Activated CD8-positive, alpha-beta memory T cell treated with anti-CD3 and anti-CD28 coated beads for 1 hour (primary cell): ENCODE measurements around the gene DUSP11.
"Not testable (repeated sequence)": the region's sequence is repeated elsewhere in the genome, so short reads cannot be mapped to it uniquely, and the experiment has no call there.

Experiments used
- DNase-seq, 2 donors: peaks; one replicate each; pipeline ENCODE4 v3.0.0-alpha.2; 2020; ENCODE audit warnings: low read depth in 1 of 2; ENCODE audit errors: extremely low read depth in 1 of 2

Gene DUSP11

DNA sequence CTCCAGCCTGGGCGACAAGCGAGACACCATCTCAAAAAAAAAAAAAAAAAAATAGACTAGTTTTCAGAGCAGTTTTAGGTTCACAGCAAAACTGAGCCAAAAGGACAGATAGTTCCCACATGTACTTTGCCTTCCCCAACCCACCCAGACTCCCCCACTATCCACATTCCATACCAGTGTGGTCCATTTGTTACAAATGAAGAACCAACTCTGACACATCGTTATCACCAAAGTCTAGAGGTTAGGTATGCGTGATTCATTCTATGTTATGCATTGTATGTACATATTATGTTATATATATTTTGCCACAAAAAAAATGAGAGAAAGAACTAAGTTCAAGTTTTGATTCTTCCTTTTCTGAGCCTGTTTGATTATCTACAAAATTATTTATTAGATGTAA lies 3.5 kb downstream of the DUSP11 start:
- no peak for DNase-seq

DNA sequence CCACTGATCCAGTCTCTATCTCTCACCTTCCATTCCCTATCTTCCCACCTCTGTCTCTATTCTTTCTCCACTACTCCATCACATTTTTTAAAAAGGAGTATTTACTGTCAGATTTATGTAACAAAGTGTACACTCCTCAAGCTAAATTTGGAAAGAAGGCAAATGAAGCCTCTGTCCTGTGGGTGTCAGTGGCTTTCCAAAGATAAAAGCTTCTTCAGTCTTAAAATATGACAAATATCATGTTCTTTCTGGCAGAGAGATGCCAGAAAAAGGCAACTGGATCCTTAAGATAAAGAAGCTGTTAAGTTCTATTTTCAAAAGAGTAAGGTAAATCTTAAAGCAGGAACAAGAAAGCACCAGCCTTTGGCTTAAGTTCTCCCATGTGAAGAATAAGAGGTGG lies 7.1 kb downstream of the DUSP11 start:
- no peak for DNase-seq

DNA sequence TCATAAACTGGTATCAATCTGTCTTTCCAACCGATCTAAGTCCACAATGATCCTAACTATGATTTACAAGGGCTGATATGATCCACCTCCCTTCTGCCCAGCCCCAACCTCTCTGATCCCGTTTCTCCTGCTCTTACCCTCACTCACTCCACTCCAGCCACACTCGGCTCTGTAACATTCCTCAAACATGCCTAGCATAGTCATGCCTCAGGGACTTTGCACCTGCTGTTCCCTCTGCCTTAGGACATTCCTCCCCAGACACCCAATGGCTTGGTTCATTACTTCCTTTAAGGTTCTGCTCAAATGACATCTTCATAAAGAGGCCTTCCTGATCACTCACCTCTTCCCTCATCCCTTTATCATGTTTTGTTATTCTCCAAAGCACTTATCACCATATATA lies 9.2 kb downstream of the DUSP11 start:
- DNase-seq, result no peak

DNA sequence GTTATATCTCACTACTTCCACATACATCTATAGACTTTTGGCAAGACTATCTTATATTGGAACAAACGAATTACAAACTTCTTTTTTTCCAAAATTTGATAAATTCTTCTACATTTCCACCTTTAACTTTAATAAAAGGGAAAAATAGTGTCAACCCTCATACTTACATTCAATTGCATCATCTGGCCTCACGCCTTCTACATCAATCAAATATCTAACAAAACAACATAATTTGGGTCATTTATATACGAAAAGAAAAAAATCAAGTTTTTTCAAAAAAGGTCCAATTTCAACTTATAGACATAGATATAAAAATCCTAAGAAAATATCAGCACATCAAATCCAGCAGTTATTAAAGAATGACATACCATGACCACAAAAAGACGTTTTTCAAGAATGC lies 12.9 kb downstream of the DUSP11 start:
- DNase-seq, result no peak

DNA sequence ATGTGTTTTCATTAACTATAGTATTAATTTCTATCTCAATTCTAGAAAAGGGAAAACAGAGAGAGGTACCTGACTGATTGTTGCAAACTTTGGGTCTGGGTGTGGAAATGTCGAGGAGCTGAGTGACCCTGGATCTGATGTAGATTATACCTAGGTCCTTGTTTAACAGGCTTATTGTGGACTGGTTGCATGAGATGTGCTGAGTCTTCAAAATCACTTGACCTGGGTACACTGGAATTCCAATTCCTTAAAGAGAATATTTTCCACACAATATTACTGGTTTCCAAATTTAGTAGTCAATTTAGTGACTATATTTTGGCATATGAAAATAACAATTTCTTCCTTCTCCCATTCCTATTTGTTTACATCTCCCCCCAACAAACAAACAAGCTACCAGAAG lies 13.6 kb downstream of the DUSP11 start:
- DNase-seq, result no peak

DNA sequence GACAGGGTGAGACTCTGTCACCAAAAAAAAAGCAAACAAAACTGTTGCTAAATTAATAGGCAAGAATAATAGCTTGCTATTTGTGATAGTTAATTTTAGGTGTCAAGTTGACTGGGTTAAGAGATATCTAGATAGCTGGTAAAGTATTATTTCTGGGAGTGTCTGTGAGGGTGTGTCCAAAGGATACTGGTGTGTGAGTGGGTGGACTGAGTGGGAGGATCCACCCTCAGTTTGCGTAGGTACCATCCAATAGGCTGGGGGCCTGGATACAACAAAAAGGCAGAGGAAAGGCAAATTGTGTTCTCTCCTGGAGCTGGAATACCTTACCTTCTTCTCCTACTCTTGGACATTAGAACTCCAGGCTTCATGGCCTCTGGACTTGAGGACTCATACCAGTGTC lies 15.0 kb downstream of the DUSP11 start:
- no peak for DNase-seq

DNA sequence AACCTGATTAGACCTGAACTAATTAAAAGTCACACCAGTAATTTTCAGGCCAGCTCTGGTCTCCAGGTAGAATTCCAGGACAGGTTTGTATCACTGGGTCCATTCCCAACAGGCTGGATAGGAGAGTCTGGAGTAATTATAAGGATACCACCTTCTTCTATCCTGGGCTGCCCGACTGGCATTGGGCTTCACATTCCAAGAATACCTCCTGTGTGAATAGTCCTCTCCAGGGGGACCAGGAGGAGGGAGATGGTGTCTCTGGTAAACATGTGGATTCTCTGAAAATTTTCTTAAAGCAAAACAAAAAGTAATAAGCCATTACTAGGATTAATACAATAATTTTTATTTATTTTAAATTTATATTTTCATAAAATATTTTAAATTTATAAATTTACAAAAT lies 17.3 kb downstream of the DUSP11 start:
- no peak for DNase-seq

DNA sequence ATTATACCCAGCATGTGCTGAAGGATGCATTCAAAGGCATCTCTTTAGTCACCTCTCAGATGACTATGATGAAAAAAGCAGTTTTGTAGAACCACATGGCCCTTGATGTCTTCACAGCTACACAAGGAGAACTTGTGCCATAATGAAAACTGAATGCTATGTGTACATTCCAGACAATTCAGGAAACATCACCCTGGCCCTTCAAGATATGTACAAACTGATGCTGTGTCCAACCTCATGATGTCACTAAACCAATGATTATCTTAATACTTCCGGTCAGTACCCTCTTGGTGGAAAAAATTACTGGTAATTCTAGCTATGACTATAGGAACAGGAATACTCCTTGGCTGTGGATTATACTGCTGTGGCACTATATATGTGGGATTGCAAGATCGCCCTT lies 20.0 kb downstream of the DUSP11 start:
- no peak for DNase-seq

DNA sequence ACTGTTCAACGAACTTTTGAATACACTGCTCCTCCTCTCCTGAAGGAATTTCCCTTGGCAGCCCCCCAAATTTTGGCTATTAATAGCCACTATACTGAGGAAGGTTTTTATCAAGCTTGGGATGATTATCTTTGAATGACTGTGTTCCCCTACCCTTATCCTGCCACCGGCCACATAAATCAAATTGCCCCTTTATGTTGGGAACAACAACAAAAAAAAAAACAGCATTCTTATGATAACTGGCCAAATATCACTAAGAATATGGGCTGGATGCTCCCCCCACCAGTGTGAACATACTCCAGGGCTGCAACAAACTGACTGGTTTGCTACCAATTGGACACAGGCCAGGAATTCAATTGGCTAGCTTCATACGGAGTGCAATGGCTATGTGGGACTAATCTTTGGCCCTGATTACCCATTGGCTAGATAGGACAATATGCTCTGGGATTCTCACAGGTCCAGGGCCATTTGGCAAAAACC lies 20.6 kb downstream of the DUSP11 start:
- DNase-seq, result no peak

DNA sequence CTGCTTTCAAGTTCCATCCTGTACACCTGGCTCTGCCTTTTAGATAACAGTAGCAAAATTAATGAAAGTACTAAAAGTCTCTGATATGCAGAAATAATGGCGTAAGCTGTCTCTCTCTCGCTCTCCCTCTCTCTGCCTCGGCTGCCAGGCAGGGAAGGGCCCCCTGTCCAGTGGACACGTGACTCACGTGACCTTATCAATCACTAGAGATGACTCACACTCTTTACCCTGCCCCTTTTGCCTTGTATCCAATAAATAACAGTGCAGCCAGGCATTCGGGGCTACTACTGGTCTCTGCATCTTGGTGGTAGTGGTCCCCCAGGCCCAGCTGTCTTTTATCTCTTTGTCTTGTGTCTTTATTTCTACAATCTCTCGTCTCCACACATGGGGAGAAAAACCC lies 25.6 kb downstream of the DUSP11 start:
- DNase-seq, result not testable (repeated sequence)

DNA sequence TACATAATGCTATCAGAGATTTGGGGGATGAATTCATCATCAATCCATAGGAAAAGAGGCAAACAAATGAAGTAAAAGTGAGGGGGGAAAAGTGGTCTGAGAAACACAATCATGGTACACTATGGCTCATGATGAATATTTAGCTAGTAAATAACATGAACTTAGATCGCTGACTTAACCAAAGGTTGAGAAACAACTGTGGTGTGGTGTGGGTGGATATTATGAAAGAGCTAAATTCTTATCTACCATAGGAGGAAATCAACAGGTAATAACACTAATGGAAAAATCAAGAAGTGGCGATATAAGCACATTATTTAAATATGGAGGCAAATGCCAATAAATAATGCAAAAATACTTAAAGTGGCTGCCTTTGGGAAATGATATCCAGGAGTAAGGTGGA lies 30.6 kb downstream of the DUSP11 start:
- no peak for DNase-seq

DNA sequence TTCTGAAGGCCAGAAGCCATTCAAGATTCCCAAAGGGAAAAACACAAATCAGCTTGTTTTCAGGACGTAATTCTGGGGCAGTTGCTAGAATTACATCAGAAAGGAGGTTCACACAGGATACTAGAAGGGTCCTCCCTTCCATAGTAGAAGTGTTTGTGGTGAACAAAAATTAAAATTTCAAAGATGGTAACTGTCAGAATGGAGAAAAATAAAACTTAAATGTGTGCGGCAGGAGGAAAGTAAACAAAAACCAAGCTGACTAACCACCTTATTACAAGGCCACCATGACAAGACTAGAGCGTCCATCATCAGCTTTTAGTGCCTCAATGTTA lies 33.1 kb downstream of the DUSP11 start:
- no peak for DNase-seq

DNA sequence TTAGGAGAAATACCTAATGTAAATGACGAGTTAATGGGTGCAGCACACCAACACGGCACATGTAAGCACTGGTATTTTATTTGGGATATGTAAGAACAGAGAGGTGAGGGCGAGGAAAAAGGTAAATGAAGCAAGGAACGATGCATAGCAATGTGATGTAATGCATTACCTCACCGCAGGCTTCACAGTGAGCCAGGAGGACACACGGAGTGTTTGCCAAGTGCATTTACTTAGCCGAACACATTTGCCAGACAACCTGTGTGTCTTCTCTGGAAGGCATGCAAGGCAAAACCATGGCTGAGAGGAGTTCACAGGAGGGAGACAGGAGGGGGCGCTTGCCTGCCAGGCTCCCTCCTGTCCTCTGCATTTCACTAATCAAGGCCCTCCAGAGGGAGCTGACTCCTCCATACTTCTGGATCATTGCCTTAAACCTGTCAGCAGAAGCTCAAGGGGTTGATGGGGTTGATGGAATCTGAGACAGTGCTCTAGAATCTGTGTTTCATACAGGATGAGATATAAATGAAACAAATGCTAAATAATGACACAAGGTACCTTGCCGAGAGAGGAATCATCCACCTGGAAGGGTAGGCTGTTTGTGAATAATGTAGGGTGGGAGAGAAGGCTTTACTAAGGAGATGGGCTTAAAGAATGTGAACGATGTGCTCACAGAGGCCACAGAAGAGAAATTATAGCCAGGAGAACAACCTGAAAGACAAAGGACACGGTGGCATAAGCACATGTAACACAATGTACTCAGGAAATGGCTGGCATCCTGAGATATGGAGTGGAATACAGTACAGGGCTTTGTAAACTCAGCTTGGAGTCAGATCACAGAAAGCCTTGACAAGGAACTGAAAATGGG lies 33.7 kb downstream of the DUSP11 start:
- no peak for DNase-seq

DNA sequence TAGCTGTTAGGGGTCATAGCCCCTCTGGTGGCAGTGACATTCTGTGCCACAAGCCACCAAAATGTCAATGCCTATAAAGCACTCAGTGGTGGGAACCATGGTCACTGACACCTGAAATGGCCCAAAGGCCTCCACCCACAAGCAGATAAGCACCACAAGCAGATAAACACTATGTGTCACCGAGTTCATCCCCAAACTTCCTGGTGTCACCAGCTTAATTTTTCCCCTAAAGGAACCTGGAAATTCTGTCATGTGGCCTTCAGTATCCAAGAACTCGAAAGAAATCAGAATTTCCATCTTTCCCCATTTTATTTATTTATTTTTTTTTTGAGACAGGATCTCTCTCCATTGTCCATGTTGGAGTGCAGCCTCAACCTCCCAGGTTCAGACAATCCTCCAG lies 39.1 kb downstream of the DUSP11 start:
- no peak for DNase-seq

DNA sequence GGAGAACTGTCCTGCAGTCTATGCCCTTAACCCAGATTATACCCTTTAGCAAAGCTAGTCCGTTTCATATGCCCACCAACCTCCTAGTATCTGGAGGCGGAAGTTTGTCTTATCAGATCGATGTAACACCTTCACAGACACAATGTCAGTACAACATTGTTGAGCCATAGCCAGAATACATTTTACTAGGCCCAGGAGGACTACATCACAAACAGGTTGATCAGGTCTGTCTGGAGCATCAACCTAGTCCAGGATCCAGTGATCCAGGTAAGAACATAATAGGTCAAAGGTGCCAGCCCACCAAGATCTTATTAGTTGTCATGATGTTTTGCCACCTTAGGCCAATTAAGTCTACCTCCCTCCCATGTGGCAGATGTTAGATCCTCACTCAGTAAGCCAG lies 40.8 kb downstream of the DUSP11 start:
- no peak for DNase-seq

DNA sequence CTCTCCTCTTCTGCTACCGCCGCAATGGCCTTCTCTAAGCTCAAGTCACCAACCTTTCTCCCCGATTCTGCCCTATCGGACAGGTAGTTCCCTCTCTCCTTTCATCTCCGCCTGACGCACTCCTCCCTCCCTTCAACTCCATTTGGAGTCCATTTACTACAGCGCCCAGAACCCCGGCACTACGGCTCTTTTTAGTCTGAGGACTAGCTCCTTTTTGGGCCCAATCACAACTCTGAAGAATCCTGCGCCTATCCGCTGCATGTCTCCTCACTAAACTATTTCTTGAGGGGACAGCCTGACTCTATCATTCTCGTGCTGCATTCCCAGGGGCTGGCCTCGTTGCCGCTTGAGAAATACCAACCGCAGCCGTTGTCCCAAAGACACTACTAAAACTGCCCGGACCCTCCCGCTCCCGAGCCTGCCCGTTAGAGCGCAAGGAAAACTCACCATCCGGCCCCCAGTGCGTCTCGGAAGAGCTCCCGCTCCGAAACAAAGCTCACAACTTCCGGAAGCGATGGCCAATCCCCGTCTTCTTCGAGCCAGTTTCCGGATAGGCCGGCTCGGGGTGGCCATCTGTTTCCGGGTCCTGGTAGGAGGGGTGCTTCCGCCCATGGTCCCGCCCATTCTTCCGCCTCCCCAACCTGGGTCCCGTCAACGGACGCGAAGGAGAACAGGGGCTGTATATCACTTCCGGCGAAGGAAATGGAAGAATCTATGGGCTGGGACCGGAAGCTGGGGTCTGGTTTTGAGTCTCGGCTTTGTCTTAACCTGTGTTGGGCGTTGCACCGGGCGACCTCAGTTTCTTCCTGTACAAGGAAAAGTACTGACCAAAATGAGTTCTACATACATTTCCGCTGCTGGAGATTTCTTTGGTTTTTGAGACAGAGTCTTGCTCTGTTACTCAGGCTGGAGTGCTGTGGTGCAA lies 42.8 kb downstream of the DUSP11 start, which contains the start of gene TPRKB:
TSS of gene TPRKB (minus strand) at position 491 of the 925 bp plus-strand sequence. CDS start 2,776 bp downstream, outside the sequence.
- peak; percentile 88 to 89 for DNase-seq

DNA sequence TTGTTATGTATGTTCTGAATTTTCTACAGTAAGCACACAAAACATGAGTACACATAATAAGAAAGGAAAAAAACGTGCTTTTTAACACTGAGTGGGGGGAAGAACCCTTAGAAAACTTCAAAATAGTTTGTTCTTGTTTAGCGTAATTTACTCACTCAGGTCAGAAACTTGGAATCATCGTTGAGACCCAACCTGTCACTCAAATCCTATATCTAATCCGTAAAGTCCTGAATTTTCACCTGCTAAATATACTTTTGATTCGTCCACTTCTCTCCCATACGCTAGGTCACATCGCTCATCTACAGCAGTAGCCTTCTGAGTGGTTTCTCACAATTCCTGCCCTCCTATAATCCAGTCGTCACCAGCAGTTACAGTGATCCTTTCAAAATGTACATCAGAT lies 43.5 kb downstream of the DUSP11 start:
- DNase-seq, result no peak

DNA sequence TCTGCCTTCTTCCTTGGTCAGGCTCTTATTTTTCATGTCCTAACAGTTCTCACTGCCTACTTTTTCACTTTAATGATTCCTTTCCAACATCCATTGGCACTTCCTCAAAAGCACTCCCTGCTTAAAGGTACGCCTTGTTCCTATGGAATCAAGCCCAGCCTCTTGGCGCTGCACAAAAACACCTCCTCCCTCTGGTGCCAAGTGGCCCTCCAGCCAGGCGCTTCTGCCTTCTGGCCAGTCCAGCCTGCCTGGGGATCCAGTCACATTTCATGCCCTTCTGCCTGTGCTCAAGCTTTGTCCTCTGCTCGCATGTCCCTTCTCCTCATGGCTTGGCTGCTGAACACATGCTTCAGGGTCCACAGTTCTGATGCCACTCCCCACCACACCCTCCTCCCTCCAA lies 49.1 kb downstream of the DUSP11 start:
- no peak for DNase-seq

DNA sequence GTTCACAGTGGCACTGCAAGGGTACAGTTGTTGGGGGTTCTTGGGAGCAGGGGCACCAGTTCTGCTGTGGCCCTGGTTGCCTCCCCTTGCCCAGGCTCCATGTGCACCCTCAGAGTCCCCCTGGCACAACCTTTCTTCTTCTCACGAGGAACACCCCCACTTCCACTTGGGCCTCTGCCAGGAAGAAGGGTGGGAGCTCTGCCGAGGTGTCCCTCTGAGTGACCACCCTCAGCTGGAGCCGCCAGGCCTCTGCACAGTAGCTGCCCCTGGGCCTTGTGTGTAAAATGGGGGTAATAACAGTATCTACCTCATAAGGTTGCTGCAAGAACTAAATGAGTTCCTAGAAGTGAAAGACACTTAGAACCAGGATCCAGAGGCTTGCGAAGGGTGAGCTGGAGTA lies 51.2 kb downstream of the DUSP11 start:
- no peak for DNase-seq

DNA sequence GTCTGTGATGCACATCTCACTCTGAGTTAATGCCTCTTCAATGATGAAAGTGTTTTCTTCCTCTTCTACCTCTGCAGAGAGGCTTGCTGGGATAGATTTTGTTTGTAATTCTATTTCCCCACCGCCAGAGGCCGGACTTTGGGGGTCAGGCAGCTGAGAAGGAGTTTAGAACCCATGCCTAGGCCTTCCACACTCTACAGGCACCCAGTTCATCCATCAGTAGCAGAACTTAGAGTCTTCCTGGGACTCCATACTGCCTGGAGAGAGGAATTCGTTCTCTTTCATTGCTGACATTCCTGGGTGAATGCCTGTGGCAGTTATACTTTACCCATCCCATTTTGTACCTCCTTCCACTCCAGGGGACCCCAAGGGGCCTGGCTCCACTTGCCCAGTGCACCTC lies 51.9 kb downstream of the DUSP11 start:
- no peak for DNase-seq

DNA sequence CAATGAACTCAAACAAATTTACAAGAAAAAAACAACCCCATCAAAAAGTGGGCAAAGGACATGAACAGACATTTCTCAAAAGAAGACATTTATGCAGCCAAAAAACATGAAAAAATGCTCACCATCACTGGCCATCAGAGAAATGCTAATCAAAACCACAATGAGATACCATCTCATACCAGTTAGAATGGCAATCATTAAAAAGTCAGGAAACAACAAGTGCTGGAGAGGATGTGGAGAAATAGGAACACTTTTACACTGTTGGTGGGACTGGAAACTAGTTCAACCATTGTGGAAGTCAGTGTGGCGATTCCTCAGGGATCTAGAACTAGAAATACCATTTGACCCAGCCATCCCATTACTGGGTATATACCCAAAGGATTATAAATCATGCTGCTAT lies 53.2 kb downstream of the DUSP11 start:
- not testable (repeated sequence) for DNase-seq
